Fibroblast of lung (primary cell): ENCODE results near the gene TRIM32. TPM values are rescaled to one million over a fixed set of nuclear protein-coding genes. Genes with fewer than 3 reads are reported as not detected.
A peak's percentile ranks its signal among the peaks of the same experiment; 100 is the strongest.

Experiments
- DNase-seq, 2 donors: peaks; one replicate each; pipeline versions ENCODE4 v3.0.0 to v3.0.0-alpha.2; 2010; ENCODE audit warnings: low read depth in 2 of 2
- H2AFZ ChIP-seq: 2 replicates; pipeline ENCODE4 v1.5.1; 2012; ENCODE audit warnings: low read length, control low read depth, inconsistent platforms
- H3K27ac ChIP-seq: 2 replicates; pipeline ENCODE4 v1.5.1; 2011; ENCODE audit warnings: low read length, control low read depth; ENCODE audit not compliant: insufficient read depth
- H3K27me3 ChIP-seq: 2 replicates; pipeline ENCODE4 v1.5.1; 2011; ENCODE audit warnings: mild to moderate bottlenecking, low read length; ENCODE audit not compliant: control insufficient read depth, insufficient read depth
- H3K36me3 ChIP-seq: 2 replicates; pipeline ENCODE4 v1.5.1; 2011; ENCODE audit warnings: low read length; ENCODE audit not compliant: control insufficient read depth, insufficient read depth
- H3K4me1 ChIP-seq: 2 replicates; pipeline ENCODE4 v1.5.1; 2011; ENCODE audit warnings: low read length; ENCODE audit not compliant: control insufficient read depth, insufficient read depth; ENCODE audit errors: extremely low read depth
- H3K4me2 ChIP-seq: 2 replicates; pipeline ENCODE4 v1.5.1; 2011; ENCODE audit warnings: low read length, control low read depth; ENCODE audit not compliant: insufficient read depth; ENCODE audit errors: extremely low read depth
- H3K4me3 ChIP-seq, 4 experiments: fragments of 200-600 bp in 1 of 4; sonication (generic) in 1 of 4; replicated peaks in 1 of 4; 2 replicates each; pipeline ENCODE4 v1.5.1; 2011 to 2016; ENCODE audit warnings: low read length in 4 of 4, low read depth in 3 of 4, mild to moderate bottlenecking in 3 of 4, control low read depth in 2 of 4, inconsistent platforms in 1 of 4, mixed read lengths in 1 of 4; ENCODE audit not compliant: insufficient read depth in 1 of 4; ENCODE audit errors: control extremely low read depth in 1 of 4
- H3K79me2 ChIP-seq: 2 replicates; pipeline ENCODE4 v1.5.1; 2012; ENCODE audit warnings: mild to moderate bottlenecking, low read length, inconsistent platforms; ENCODE audit not compliant: control insufficient read depth, insufficient read depth
- H3K9ac ChIP-seq: 2 replicates; pipeline ENCODE4 v1.5.1; 2011; ENCODE audit warnings: mild to moderate bottlenecking, low read length, control low read depth; ENCODE audit not compliant: insufficient read depth
- H3K9me3 ChIP-seq: 2 replicates; pipeline ENCODE4 v1.5.1; 2012; ENCODE audit warnings: low read depth, low read length; ENCODE audit not compliant: control insufficient read depth, insufficient read depth
- H4K20me1 ChIP-seq: 2 replicates; pipeline ENCODE4 v1.5.1; 2011; ENCODE audit warnings: low read length; ENCODE audit not compliant: control insufficient read depth, insufficient read depth; ENCODE audit errors: extremely low read depth
- CTCF ChIP-seq, 2 donors: IDR thresholded peaks in 1 of 2; conservative IDR thresholded peaks in 1 of 2; 1 replicate in 1 of 2; 2 replicates in 1 of 2; pipeline ENCODE4 v1.5.1; 2011 to 2012; ENCODE audit warnings: low read length in 2 of 2, control low read depth in 1 of 2, inconsistent platforms in 1 of 2, low read depth in 1 of 2, mild to moderate bottlenecking in 1 of 2
- EZH2 ChIP-seq: IDR thresholded peaks from 2 replicates; pipeline ENCODE4 v1.5.1; 2012; ENCODE audit warnings: low read length, control low read depth, mild to moderate bottlenecking; ENCODE audit errors: missing control alignments
- polyA plus RNA-seq, 2 donors: library from polyadenylated mRNA; depleted of rRNA in 1 of 2; stranded (reverse) in 1 of 2; unstranded in 1 of 2; fragments of >200 nt; gene quantifications; 2 replicates each; pipeline ENCODE4 v1.2.1, GENCODE V29; 2011 to 2012; ENCODE audit warnings: missing spikeins in 1 of 2
- total RNA-seq: library from RNA; depleted of rRNA; stranded (reverse); fragments of >200 nt; gene quantifications from 2 replicates; pipeline ENCODE4 v1.2.1, GENCODE V29; 2014

Gene TRIM32
- total and polyA plus RNA-seq, 2 donors (not counting 1 experiment from before 2014, with no cell fraction given), result 18.9 to 23.8 TPM

- H3K9ac ChIP-seq, result no peak overlapping the region
- H3K27me3 ChIP-seq, result no peaks in the 10 kb centered on the region
- peaks cover 19% of the 10 kb centered on the region for H3K36me3 ChIP-seq
- no peaks in the 10 kb centered on the region for H3K9me3 ChIP-seq
- H2AFZ ChIP-seq, result no peak overlapping the region
- no peak overlapping the region for H3K27ac ChIP-seq
- H3K4me3 ChIP-seq, result no peak overlapping the region
- H4K20me1 ChIP-seq, result peaks cover 4% of the 10 kb centered on the region
- no peak for TF ChIP-seq EZH2
- no peak for TF ChIP-seq CTCF (conservative IDR thresholded peaks at IDR 0.05 in 1 of 2, IDR thresholded peaks at IDR 0.05 in 1 of 2; ENCODE audit: low read depth in 1 of 2, low read length in 2 of 2)
- no peak overlapping the region for H3K4me2 ChIP-seq
- DNase-seq, result no peak
- H3K4me1 ChIP-seq, result peaks cover 11% of the 10 kb centered on the region
- peaks cover 50% of the 10 kb centered on the region for H3K79me2 ChIP-seq
Observed at GRCh38 chr9:116694785-116695291, 7.7 kb downstream of the TRIM32 start.

- Histone ChIP-seq H3K4me1 (peaks cover 11% of the 10 kb centered on the region), H3K79me2 (peaks cover 44% of the 10 kb centered on the region), H4K20me1 (peaks cover 4% of the 10 kb centered on the region), H3K27me3 (no peaks in the 10 kb centered on the region), H3K9me3 (no peaks in the 10 kb centered on the region), H3K9ac (no peak overlapping the region), H3K4me2 (no peak overlapping the region), H3K36me3 (peaks cover 20% of the 10 kb centered on the region), H3K4me3 (no peak overlapping the region), H3K27ac (no peak overlapping the region), H2AFZ (no peak overlapping the region)
- TF ChIP-seq CTCF (conservative IDR thresholded peaks at IDR 0.05 in 1 of 2, IDR thresholded peaks at IDR 0.05 in 1 of 2; ENCODE audit: low read depth in 1 of 2, low read length in 2 of 2), result no peak
- no peak for TF ChIP-seq EZH2
- no peak for DNase-seq
Observed at GRCh38 chr9:116695438-116695837, 8.3 kb downstream of the TRIM32 start.

GRCh38 chr9:116697362-116697761, 10.3 kb downstream of the TRIM32 start:
- H4K20me1 ChIP-seq, result peaks cover 4% of the 10 kb centered on the region
- peak; percentile 23 to 81 for DNase-seq
- peaks cover 11% of the 10 kb centered on the region for H3K4me1 ChIP-seq
- no peak overlapping the region for H3K27ac ChIP-seq
- no peak overlapping the region for H3K4me3 ChIP-seq
- no peak for TF ChIP-seq EZH2
- TF ChIP-seq CTCF (conservative IDR thresholded peaks at IDR 0.05 in 1 of 2, IDR thresholded peaks at IDR 0.05 in 1 of 2; ENCODE audit: low read depth in 1 of 2, low read length in 2 of 2), result no peak
- no peak overlapping the region for H3K4me2 ChIP-seq
- H3K27me3 ChIP-seq, result no peaks in the 10 kb centered on the region
- H3K9me3 ChIP-seq, result no peaks in the 10 kb centered on the region
- H3K79me2 ChIP-seq, result peaks cover 36% of the 10 kb centered on the region
- H2AFZ ChIP-seq, result no peak overlapping the region
- peaks cover 20% of the 10 kb centered on the region for H3K36me3 ChIP-seq
- H3K9ac ChIP-seq, result no peak overlapping the region
